SK-MEL-5 (cell line): ENCODE results near the gene ABCG5. TPM values are rescaled to one million over a fixed set of nuclear protein-coding genes. Genes with fewer than 3 reads are reported as not detected.

Experiments
- DNase-seq: peaks from one replicate; pipeline ENCODE4 v3.0.0-alpha.2; 2016; ENCODE audit warnings: low read depth, low spot score
- in situ Hi-C: cut with HindIII; loops from 2 replicates; pipeline ENCODE4 v1.10.0; 2016; ENCODE audit warnings: low sequenced_read_pairs, high pct_unique_total_duplicates, low pct_unique_long_range_greater_than_20kb
- total RNA-seq: library from RNA; depleted of rRNA; stranded (reverse); fragments of >200 nt; shearing (Covaris generic); gene quantifications from 2 replicates; pipeline ENCODE4 v1.2.3, GENCODE V29; 2014

The ABCG5 gene
- total RNA-seq, 1 experiment from 2014 or later = 0.08 TPM

DNA sequence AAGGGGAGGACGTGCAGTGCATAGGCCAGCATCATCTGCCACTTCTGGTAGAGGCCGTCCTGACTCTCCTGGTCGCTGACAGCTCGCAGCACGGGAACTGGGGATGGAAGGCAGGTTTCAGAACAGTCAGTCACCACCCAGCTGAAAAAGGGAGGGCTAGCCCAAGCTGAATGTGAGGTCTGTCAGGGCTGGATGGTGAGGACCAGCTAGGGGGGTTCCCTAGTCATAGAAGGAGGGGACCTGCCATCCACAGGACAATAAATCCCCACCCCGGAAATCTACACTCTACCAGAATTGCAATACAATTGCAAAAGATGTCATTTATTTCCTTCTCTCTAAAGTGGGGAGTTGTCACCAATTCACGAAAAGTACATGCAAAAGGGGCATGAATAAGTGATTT, 15.8 kb downstream of the ABCG5 start:
- no peak for DNase-seq
- in situ Hi-C loops = no loop called here

GRCh38 chr2:43819491-43820163, 19.0 kb downstream of the ABCG5 start:
- in situ Hi-C loops = no loop called here
- no peak for DNase-seq

- DNase-seq = peak; percentile 86
- in situ Hi-C loops = no loop called here
Observed at GRCh38 chr2:43818761-43819160, 19.9 kb downstream of the ABCG5 start.

GRCh38 chr2:43814711-43815110, 23.9 kb downstream of the ABCG5 start:
- in situ Hi-C loops = no loop called here
- no peak for DNase-seq

GRCh38 chr2:43812947-43813346, 25.7 kb downstream of the ABCG5 start:
- in situ Hi-C loops = no loop called here
- no peak for DNase-seq

GRCh38 chr2:43812006-43812405, 26.6 kb downstream of the ABCG5 start:
- no peak for DNase-seq
- in situ Hi-C loops = no loop called here

DNA sequence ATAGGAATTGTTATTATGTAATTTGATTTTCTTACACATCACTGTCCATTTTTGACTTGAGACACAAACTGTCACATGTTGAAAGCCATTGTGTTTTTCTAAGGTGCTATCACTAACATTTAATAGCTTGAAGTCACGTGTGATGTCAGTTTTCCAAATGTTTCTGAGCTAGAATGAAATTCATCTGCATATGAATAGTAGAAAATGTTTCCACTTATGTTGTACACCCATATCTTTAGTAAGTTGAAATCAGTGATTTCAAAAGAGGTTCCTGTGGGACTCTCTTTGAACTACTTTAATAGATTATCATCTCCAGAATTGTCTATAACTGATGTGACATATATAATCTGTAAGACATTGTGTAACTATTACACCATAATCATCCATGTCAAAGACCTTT, 27.8 kb downstream of the ABCG5 start:
- in situ Hi-C loops = no loop called here

GRCh38 chr2:43810452-43810851, 28.2 kb downstream of the ABCG5 start:
- no peak for DNase-seq
- in situ Hi-C loops = no loop called here

More for the DNA sequence above, 27.8 kb downstream of the ABCG5 start:
- DNase-seq = no peak

DNA sequence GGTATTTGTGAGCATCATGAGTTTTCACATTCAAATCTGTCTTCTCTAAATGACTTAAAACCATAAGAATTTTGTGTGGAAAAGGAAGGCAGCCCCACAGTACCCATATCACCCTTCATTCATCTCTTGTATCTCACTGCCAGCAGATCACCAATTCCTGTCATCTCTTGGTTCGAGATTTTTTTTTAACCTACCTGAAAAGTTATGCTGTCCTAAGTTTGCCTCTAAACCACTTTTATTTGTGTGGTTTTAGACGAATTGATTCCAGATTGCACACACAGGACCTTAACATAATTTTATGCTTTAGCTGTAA, 32.0 kb downstream of the ABCG5 start:
- DNase-seq = no peak
- in situ Hi-C loops = no loop called here

GRCh38 chr2:43803113-43803512, 35.5 kb downstream of the ABCG5 start:
- no peak for DNase-seq
- in situ Hi-C loops = no loop called here

DNA sequence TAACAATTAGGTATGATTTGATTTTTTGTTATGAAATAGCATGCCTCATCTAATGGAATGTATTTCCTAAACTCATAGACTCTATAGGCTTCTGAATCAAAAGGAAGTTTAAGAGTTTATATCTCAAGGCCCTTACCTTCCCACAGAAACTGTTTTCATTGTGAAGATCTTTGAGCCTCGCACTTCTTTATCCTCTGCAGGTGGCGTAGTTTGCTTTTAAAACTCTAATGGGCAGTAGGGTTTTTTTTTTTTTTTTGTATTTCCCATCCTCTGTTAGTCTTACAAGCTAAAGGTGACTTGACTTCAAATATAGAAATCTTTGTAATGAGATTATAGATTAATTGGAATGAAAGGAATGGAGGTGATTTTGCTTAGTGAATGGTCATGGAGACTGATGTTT, 36.5 kb downstream of the ABCG5 start:
- in situ Hi-C loops = no loop called here
- DNase-seq = peak; percentile 42

DNA sequence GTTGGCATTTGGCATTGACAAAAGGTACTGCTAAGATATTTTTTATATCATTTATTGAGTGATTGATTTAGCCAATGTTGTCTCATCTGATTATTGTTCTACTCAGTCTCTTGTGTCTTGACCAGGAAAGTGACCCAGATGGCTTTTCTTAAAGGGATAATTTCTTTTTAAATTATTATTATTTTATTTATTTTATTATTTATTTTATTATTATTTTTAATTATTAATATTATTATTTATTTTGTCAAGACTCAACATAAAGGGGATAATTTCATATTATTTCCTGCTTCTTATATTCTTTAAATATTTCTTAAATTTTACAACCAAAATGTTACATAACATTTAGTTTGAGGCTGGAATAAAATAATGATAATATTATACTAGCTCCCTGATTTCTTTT, 37.7 kb downstream of the ABCG5 start:
- DNase-seq = no peak
- in situ Hi-C loops = no loop called here

- in situ Hi-C loops = no loop called here
- peak; percentile 56 for DNase-seq
Observed at GRCh38 chr2:43798300-43798699, 40.3 kb downstream of the ABCG5 start.

DNA sequence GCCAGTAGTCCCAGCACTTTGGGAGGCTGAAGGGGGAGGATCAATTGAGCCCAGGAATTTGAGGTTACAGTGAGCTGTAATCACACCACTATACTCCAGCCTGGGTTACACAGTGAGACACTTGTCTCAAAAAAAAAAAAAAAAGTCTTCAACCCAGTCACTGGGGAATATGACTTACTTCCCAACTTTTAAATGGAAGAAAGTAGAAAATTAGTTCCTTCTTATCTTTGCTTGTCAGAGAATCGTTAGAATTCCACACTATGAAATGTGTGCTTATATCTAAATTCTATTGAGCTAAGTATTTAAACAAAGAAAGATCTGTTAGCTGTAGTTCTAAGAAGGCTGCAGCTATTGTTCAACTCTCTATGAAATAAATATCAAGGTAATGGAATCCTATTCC, 42.4 kb downstream of the ABCG5 start:
- in situ Hi-C loops = no loop called here
- peak; percentile 86 for DNase-seq

- no peak for DNase-seq
- in situ Hi-C loops = no loop called here
Observed at GRCh38 chr2:43794956-43795355, 43.7 kb downstream of the ABCG5 start.

GRCh38 chr2:43792653-43793052, 46.0 kb downstream of the ABCG5 start:
- peak; percentile 97 for DNase-seq
- in situ Hi-C loops = no loop called here

DNA sequence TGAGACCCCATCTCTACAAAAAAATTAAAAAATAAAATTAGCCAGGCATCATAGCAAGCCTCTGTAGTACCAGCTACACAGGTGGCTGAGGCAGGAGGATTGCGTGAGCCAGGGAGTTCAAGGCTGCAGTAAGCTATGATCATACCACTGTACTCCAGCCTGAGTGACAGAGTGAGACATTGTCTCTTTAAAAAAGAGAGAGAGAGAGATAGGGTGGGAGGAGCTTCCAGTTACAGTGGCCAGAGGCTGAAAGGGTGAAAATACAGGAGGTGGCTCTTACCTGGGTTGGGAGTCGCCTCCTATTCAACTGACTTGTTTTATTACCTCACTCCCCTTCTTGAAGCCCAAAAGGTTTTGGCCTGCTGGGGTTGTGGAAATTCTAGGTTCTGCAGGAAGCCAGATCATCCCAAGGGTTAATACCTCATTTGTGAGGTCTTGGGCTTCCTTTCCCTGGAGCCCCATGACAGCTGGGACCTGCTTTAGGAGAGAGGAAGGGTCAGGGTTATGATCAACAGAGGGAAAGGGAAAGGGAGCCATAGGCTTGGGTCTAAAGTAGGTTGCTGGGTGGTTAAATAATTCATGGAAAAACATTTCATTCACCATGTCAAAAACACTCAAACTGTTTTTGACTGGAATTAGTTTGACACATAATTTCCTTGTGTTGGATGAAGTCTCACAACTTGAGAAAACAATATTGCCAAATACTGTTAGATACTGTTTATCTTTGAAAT, 47.4 kb downstream of the ABCG5 start:
- peak; percentile 45 for DNase-seq
- in situ Hi-C loops = no loop called here

DNA sequence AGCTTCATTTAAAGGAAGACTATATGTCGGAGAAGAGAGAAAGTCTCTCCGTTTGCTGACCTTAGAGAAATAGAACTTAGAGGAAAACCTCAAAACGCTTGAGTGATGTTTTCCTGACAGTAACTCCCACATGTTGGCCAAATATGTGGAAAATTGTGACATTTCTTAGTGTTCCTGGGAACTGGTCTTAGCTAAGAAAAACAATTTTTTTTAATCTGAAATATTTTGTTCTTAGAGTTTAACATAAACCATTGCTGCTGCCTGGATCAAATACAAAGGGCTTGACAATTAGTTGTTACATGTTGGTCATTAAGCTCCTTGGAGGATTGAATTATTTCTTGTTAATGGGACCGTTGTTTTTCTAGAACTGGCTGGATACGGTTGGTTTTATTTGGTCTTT, 48.5 kb downstream of the ABCG5 start:
- in situ Hi-C loops = no loop called here
- DNase-seq = no peak

DNA sequence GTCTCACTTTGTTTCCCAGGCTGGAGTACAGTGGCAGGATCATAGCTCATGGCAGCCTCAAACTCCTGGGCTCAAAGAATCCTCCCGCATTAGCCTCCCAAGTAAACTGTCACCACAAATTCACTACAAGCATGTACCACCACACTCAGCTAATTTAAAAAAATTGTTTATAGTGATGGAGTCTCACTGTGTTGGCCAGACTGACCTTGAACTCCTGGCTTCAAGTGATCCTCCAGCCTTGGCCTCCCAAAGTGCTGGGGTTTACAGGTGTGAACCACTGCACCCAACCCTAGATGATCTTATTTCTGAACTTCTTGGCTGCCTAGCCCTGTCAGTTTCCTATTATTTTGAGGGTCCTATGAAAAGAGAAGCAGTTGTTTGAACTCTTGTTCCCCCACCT, 50.0 kb downstream of the ABCG5 start:
- no peak for DNase-seq
- in situ Hi-C loops = no loop called here
